Vagina (tissue), 2 donors: ENCODE results near the gene CCNF. TPM values are rescaled to one million over a fixed set of nuclear protein-coding genes. Genes with fewer than 3 reads are reported as not detected.
A peak's percentile ranks its signal among the peaks of the same experiment; 100 is the strongest.

ENCODE experiments used
- DNase-seq, 2 donors: peaks; one replicate each; pipeline ENCODE4 v3.0.0-alpha.2; 2017; ENCODE audit errors: extremely low spot score in 2 of 2
- H3K27ac ChIP-seq: fragments of 200-600 bp; sonication (generic); one replicate; pipeline ENCODE4 v1.5.1; 2019
- H3K27me3 ChIP-seq: fragments of 200-600 bp; sonication (generic); one replicate; pipeline ENCODE4 v1.5.1; 2019
- H3K36me3 ChIP-seq, 2 donors: fragments of 200-600 bp; sonication (generic); one replicate each; pipeline ENCODE4 v1.5.1; 2017 to 2019
- H3K4me1 ChIP-seq: fragments of 200-600 bp; sonication (generic); one replicate; pipeline ENCODE4 v1.5.1; 2019
- H3K4me3 ChIP-seq, 2 donors: fragments of 200-600 bp; sonication (generic); 1 replicate in 1 of 2; 2 replicates in 1 of 2; pipeline ENCODE4 v1.5.1; 2016 to 2019
- H3K9me3 ChIP-seq: fragments of 200-600 bp; sonication (generic); one replicate; pipeline ENCODE4 v1.5.1; 2019
- POLR2A ChIP-seq, 2 donors: fragments of 450-650 bp; IDR thresholded peaks; one replicate each; pipeline ENCODE4 v1.6.1; 2017; ENCODE audit warnings: antibody characterized with exemption in 2 of 2, mild to moderate bottlenecking in 2 of 2, moderate library complexity in 2 of 2
- POLR2AphosphoS5 ChIP-seq, 2 donors: sonication (generic); formaldehyde crosslinking; IDR thresholded peaks; one replicate each; pipeline ENCODE4 v1.9.0; 2017; ENCODE audit warnings: antibody characterized with exemption in 2 of 2, mild to moderate bottlenecking in 2 of 2, low read depth in 1 of 2; ENCODE audit not compliant: insufficient read depth in 1 of 2
- intact Hi-C: fragments of 100-400 bp; cut with DNase I; formaldehyde crosslinking; loops from one replicate; pipeline ENCODE4 v1.15.1; 2023
- total RNA-seq: library from RNA; depleted of rRNA; stranded (reverse); fragments of >200 nt; gene quantifications from one replicate; pipeline ENCODE4 v1.2.3, GENCODE V29; 2016
- TF ChIP-seq, protein P1 (sequence below), 3 experiments: fragments of 450-650 bp in 2 of 3; fragments of 200-600 bp in 1 of 3; sonication (generic) in 1 of 3; IDR thresholded peaks; one replicate each; pipeline ENCODE4 v1.5.1; 2017 to 2019; ENCODE audit warnings: antibody characterized with exemption in 3 of 3, mild to moderate bottlenecking in 2 of 3, moderate library complexity in 2 of 3

Gene CCNF
- total RNA-seq, 1 donor from 2014 or later, result 2.5 TPM

DNA sequence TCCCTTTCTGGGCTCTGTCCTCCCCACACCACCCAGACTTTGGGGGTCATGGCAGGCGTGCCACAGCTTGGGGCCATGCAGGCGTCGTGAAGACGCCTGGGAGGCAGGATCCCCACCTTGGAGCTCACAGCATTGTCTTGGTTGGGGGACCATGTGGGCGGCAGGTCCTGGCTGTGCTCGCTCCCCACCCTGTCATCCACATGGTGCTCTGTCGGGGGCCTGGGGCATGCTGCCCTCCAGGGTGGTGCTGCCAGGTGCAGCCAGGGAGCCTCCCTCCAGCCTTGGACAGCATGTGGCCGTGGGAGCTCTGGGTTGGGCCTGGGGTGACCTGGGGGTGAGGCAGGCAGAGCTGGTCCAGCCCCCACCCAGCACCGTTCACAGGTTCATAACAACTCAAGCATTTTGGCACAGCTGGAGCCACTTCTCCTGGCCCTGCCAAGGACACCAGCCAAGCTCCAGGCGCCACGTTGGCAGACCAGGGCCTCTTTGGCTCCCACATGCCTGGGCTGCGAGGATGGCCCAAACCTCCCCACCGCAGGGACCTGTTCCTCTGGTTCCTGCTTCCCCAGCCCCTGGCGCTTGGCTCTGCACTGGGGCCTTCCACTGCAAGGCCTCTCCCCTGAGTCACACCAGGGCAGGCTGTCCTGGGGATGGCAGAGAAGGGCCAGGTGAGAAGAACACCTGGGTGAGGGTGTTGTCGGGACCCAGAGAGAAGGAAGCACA lies 69.4 kb downstream of the CCNF start:
- Histone ChIP-seq H3K27ac (no peak overlapping the region), H3K27me3 (no peaks in the 10 kb centered on the region), H3K4me3 (no peak overlapping the region), H3K4me1 (peaks cover 62% of the 10 kb centered on the region), H3K9me3 (no peaks in the 10 kb centered on the region), H3K36me3 (peaks cover 0 to 10% of the 10 kb centered on the region in 2 donors)
- TF ChIP-seq POLR2A (IDR thresholded peaks at IDR 0.05), result no peak
- TF ChIP-seq POLR2AphosphoS5 (IDR thresholded peaks at IDR 0.05; ENCODE audit: insufficient read depth in 1 of 2, low read depth in 1 of 2), result peak in 1 of 2 donors; percentile 16
- TF ChIP-seq, protein P1, sequence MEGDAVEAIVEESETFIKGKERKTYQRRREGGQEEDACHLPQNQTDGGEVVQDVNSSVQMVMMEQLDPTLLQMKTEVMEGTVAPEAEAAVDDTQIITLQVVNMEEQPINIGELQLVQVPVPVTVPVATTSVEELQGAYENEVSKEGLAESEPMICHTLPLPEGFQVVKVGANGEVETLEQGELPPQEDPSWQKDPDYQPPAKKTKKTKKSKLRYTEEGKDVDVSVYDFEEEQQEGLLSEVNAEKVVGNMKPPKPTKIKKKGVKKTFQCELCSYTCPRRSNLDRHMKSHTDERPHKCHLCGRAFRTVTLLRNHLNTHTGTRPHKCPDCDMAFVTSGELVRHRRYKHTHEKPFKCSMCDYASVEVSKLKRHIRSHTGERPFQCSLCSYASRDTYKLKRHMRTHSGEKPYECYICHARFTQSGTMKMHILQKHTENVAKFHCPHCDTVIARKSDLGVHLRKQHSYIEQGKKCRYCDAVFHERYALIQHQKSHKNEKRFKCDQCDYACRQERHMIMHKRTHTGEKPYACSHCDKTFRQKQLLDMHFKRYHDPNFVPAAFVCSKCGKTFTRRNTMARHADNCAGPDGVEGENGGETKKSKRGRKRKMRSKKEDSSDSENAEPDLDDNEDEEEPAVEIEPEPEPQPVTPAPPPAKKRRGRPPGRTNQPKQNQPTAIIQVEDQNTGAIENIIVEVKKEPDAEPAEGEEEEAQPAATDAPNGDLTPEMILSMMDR (IDR thresholded peaks at IDR 0.05), result no peak
- intact Hi-C loops, result no loop called here
- no peak for DNase-seq

DNA sequence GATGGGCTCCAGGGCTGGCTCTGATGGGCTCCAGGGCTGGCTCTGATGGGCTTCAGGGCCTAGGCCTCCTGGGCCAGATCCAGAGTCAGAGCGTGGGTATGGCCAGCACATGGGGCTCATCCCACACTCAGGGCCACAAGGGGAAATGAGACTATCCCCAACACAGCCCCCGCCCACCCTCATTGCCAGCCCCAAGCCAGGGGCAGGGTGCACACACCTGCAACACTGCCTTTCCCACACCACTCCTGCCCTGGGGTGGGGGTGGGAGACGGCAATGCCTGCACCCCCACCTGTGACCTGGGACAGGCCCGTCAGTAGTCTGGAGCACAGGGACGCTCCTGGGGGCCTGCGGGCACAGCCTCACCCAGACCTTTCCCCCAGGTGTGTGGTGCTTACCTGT lies 70.2 kb downstream of the CCNF start:
- no peak for TF ChIP-seq POLR2A (IDR thresholded peaks at IDR 0.05)
- no peak for TF ChIP-seq POLR2AphosphoS5 (IDR thresholded peaks at IDR 0.05; ENCODE audit: insufficient read depth in 1 of 2, low read depth in 1 of 2)
- TF ChIP-seq, protein P1 (IDR thresholded peaks at IDR 0.05), result no peak
- no peaks in the 10 kb centered on the region for H3K9me3 ChIP-seq
- DNase-seq, result no peak
- H3K27ac ChIP-seq, result no peak overlapping the region
- H3K36me3 ChIP-seq, result peaks cover 0 to 10% of the 10 kb centered on the region in 2 donors
- no peaks in the 10 kb centered on the region for H3K27me3 ChIP-seq
- intact Hi-C loops, result no loop called here
- no peak overlapping the region for H3K4me3 ChIP-seq
- peaks cover 62% of the 10 kb centered on the region for H3K4me1 ChIP-seq

DNA sequence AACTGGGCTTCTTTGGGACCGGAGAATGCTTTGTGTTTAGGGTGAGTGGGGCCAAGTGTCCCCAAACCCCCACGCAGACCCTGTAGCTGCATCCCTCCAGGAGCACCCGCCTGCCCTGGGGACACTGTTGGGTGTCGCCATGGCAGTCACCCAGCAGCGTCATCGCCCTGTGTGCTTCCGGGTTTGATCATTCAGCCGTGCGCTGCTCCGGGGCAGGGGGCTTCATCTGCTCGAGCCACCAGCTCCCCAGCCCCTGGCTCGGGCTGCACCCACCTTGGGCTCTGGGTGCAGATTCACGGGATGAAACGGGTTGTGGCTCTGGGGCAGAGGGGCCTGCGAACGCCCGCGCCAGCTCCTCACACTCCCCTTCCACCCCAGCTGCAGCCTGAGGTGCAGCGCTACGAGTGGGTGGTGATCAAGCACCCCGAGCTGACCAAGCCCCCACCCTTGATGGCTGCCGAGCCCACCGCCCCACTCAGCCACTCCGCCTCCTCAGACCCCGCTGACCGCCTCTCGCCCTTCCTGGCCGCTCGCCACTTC lies 70.7 kb downstream of the CCNF start:
- DNase-seq, result no peak
- H3K27me3 ChIP-seq, result no peaks in the 10 kb centered on the region
- TF ChIP-seq POLR2A (IDR thresholded peaks at IDR 0.05) (no peak), POLR2AphosphoS5 (IDR thresholded peaks at IDR 0.05; ENCODE audit: insufficient read depth in 1 of 2, low read depth in 1 of 2) (no peak)
- TF ChIP-seq, protein P1 (IDR thresholded peaks at IDR 0.05), result no peak
- intact Hi-C loops, result loop anchor here (5.0 kb wide), 1 partner anchor 73 kb away; the partner anchor contains the start of gene CCNF
- peaks cover 0 to 10% of the 10 kb centered on the region in 2 donors for H3K36me3 ChIP-seq
- no peak overlapping the region for H3K4me3 ChIP-seq
- peaks cover 62% of the 10 kb centered on the region for H3K4me1 ChIP-seq
- H3K27ac ChIP-seq, result no peak overlapping the region
- no peaks in the 10 kb centered on the region for H3K9me3 ChIP-seq

DNA sequence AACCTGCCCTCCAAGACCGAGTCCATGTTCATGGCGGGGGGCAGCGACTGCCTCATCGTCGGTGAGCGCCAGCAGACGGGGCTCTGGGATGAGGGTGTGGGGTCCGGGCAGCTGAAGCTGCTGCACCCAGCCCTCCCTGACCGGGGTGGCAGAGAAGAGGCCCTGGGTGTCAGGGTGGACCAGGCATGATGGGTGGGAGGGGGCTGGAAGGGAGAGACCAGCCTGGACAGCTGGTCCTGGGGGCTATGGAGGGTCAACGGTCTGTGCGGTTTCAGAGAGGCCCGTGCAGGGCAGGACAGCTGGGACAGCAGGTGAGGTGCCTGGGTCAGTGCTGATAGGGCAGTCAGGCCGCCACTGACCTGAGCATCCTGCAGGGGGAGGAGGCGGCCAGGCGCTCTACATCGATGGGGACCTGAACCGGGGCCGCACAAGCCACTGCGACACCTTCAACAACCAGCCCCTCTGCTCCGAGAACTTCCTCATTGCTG lies 71.2 kb downstream of the CCNF start:
- no peak for TF ChIP-seq POLR2A (IDR thresholded peaks at IDR 0.05)
- TF ChIP-seq POLR2AphosphoS5 (IDR thresholded peaks at IDR 0.05; ENCODE audit: insufficient read depth in 1 of 2, low read depth in 1 of 2), result no peak
- TF ChIP-seq, protein P1 (IDR thresholded peaks at IDR 0.05), result no peak
- Histone ChIP-seq H3K27me3 (no peaks in the 10 kb centered on the region), H3K4me3 (no peak overlapping the region), H3K9me3 (no peaks in the 10 kb centered on the region), H3K4me1 (peaks cover 62% of the 10 kb centered on the region), H3K27ac (no peak overlapping the region), H3K36me3 (peaks cover 0 to 10% of the 10 kb centered on the region in 2 donors)
- intact Hi-C loops, result loop anchor here (5.0 kb wide), 1 partner anchor 73 kb away; the partner anchor contains the start of gene CCNF
- no peak for DNase-seq
